Activated T-cell treated with anti-CD3 and anti-CD28 coated beads, Interleukin-2, amount 50 U/mL, for 48 hours (primary cell): ENCODE measurements around the gene FCHSD2.
"Not testable (repeated sequence)": the region's sequence is repeated elsewhere in the genome, so short reads cannot be mapped to it uniquely, and the experiment has no call there.

Experiments used
- DNase-seq, 2 experiments: peaks; one replicate each; pipeline ENCODE4 v3.0.0-alpha.2; 2020

The FCHSD2 gene

DNA sequence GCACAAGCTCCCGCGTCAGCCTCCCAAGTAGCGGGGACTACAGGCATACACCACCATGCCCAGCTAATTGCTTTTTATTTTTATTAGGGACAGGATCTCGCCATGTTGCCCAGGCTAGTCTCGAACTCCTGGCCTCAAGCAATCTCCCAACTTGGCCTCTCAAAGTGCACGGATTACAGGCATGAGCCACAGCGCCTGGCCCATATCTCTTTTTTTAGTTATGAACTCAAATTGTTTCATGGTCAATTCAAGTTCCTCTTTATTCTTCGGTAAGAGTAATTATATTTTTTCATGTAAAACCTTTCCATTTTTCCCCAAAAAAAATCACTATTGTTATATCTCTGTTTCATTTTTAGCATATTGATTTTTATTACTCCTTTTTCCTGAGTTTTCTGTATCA is 25.5 kb downstream of the FCHSD2 start:
- DNase-seq: no peak

DNA sequence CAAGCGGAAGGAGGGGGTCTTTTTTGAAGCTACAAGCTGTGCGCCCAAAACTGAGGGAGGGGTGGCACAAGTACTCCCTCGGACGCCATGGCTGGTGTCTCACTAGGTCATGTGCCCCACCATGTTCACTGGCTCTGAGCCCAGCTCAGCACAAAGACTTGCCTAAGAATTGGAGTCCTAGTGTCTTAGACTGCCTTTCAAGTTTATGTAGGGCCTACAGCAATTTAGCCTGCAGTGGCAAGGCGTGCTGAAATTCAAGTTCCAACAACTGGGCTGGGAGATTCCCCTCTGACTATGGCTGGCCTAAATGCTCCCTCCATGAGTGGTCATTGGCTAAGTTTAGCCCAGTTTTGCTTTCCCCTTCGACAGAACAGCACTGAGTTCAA is 27.3 kb downstream of the FCHSD2 start:
- DNase-seq: no peak

DNA sequence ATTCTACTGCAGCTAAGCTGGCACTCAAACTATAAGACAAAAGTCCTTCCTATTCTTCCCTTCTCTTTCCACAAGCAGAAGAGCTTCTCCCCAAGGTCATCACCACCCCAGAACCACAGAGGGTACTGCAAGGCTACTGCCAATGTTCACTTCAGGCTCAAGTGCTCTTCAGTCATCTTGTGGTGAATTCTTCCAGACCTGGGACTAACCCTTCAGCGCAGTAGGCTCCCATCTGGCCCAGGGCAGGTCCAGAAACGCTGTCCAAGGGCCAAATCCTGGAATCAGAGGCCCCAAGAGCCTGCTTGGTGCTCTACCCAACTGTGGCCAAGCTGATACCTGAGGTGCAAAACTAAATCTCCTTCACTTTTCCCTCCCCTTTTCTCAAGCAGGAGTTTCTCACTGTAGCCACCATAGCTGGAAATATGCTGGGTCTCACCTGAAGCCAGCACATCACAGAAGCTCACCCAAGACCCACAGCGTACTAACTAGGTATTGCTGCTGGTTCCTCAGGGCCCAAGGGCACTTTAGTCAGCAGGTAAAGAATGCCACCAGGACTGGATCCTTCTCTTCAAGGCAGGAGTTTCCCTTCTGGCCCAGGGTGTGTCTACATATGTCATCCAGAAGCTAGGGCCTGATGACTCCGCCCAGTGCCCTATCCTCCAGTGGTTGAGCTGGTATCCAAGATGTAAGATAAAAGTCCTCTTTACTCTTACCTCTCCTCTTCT is 27.8 kb downstream of the FCHSD2 start:
- no peak for DNase-seq

DNA sequence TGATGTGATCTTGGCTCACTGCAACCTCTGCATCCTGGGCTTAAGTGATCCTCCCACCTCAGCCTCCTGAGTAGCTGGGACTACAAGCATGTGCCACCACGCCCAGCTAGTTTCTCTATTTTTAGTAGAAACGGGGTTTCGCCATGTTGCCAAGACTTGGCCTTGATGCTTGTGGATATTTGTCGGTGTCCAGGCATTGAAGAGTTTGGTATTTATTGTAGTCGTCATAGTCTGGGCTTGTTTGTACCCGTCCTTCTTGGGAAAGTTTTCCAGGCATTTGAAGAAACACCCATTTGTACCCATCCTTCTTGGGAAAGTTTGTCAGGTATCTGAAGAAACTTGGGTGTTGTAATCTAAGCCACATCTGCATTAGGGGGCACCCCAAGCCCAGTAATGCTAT is 28.7 kb downstream of the FCHSD2 start:
- no peak for DNase-seq

DNA sequence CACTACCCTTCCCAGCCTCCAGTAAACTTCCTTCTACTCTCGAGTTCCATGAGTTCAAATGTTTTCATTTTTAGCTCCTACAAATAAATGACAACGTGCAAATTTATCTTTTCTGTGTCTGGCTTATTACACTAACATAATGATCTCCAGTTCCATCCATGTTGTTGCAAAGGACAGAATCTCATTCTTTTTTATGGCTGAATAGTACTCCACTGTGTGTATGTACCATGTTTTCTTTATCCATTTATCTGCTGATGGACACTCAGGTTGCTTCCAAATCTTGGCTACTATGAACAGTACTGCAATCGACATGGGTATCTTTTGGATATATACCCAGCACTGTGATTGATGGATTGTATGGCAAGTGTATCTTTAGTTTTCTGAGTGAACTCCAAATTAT is 34.5 kb downstream of the FCHSD2 start:
- no peak for DNase-seq

DNA sequence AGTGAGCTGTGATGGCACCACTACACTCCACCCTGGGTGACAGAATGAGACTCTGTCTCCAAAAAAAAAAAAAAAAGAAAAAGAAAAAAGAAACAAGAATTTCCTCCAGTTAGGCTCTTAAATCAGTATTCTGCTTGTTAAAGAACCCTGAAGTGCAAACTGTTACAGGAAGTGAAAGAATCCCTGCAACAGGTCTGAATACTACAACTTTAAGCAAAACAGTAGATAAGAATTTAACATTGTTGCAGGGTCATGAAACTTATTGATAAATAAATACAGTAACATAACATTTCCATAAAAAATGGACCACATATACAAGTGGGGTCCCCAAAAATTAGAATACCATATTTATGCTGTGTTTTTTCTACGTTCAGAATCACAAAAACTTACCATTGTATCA is 35.8 kb downstream of the FCHSD2 start:
- no peak for DNase-seq

DNA sequence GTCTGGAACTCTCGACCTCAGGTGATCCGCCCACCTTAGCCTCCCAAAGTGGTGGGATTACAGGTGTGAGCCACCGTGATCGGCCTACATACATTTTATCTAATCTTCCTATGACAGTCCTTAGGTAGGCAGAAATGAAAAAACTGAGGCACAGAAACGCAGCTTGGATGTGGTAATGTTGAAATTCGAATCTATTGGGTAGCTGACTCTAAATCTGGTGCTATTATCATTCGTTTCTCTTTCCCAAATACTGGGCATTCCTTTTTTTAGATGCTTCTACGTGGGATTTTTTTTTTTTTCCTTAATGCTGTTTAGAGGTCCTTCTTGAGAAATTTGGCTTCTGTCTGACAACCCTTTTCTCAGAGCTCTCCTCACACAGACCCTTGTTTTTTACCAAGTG is 41.5 kb downstream of the FCHSD2 start:
- DNase-seq: no peak

DNA sequence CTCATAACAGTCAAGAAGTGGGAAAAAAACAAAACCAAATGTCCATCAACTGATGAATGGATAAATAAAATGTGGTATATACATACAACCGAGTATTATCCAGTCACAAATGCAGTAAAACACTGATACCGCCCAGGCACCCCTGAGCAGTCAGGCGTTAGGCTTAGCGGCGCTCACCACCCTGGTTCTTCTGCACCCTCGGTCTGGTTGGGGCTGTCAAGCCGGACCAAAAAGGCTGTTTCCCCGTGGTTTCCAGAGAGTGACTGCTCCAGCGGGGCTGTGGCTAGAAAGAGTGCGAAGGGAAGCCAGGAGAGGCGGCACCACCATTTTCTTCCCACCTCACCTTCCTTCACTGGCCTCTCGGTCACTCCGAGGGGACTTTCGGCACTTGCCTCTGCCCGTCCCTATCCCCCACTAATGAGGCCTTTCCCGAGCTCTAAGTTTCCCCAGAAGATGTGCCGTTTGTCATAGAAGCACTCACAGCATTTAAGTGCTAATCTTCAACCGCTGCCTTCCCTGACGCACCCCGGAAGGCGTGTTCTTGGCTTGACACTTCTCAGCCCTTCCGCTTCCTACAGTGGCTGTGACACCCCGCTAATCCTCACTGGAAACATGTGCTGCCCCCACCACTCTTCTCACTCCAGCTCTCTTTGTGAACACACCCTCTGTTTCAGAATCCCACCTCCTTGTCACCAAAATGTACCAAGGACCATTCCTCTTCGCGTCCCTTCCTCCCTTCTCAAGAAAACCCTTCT is 42.4 kb downstream of the FCHSD2 start:
- no peak for DNase-seq

DNA sequence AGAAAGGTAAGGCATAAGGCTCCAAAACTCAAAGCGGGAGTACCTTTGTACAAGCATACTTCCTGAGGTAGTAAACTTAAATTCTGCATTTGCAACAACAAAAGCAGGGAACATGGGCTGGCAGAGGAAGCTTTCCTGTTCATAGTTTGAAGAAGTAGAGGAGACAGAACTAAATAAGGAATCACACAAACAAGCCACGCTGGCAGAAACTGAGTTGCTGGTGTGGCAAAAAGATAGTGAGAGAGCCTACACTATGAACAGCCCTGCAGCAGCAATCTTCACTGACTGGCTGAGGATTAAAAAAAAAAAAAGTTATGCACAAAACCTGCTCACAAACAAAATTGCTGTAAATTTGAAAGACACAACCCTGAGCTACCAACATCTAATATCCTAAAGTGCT is 46.5 kb downstream of the FCHSD2 start:
- no peak for DNase-seq

DNA sequence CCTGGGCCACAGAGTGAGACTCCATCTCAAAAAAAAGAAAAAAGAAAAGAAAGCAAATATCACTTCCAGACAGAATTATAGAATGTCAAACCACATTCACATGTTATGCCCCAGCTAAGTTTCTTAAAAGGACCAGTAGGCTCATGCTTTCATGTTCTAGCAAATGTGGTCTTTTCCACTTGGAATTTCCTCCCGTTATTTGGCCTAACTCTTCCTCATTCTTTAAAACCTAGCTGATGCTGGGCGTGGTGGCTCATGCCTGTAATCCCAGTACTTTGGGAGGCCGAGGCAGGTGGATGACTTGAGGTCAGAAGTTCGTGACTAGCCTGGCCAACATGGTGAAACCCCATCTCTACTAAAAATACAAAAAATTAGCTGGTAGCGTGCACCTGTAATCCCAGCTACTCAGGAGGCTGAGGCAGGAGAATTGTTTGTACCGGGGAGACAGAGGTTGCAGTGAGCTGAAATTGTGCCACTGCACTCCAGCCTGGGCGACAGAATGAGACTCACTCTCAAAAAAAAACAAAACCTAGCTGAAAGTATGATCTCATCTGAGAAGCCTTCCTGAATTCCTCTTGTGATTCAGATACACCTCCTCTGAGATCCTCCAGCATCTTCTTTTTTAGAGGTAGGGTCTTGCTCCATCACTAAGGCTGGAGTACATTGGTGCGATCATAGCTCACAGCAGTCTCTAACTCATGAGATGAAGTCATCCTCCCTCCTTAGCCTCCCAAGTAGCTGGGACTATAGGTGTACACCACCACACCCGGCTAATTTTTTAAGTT is 50.4 kb downstream of the FCHSD2 start:
- DNase-seq: no peak

DNA sequence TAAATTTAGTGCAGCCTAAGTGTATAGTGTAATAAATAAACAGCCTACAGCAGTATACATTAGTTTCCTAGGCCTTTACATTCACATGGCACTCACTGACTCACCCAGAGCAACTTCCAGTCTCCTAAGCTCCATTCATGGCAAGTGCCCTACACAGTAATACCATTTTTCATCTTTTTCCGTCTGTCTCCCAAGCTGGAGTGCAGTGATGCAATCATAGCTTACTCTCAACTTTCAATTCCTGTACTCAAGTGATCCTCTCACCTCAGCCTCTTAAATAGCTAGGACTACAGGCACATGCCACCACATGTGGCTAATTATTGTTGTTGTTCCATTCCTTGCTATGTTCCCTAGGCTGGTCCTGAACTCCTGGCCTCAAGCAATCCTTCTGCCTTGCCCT is 54.4 kb downstream of the FCHSD2 start:
- DNase-seq: no peak

DNA sequence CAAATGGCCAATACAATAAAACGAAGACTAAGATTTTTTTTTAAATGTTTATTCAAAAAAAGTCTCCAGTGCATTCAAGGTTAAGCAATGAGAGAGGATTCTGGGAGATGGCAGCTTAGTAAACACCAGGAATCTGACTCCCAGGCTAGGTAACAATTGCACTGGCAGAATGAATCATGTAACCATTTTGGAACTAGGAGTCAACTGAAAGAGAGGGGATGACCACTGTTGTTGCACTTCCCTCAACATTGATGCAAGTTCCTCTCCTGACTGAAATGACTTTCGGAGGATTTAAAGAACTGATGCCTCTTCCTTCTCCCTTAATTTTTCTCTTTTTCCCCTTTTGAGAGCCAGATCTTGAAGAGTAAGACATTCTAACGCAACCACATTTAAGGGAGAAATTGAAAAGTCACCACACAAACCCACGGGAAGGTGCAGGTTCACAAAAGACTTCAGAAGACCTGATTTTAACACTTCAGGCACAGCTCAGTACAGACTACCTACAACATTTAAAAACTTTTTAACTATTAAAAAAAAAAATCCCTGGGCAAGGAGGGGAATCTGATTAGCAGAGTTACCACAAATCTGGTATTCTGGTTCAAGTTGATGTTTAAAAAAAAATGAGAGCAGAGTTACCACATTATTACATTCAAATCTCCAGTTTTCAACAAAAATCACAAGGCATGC is 56.8 kb downstream of the FCHSD2 start:
- no peak for DNase-seq

DNA sequence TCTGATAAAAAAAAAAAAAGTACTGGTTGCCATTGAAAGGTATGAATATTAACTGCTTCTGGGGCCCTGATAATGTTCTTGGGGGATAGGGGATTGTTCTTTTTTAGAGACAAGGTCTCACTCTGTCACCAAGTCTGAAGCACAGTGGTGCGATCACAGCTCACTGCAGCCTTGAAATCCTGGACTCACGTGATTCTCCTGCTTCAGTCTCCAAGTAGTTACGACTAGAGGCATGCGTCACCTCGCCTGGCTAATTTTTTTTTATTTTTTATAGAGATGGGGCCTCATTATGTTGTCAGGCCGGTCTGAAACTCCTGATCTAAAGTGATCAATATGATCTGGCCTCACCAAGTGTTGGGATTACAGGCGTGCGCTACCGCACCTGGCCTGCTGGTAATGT is 63.5 kb downstream of the FCHSD2 start:
- DNase-seq: no peak

DNA sequence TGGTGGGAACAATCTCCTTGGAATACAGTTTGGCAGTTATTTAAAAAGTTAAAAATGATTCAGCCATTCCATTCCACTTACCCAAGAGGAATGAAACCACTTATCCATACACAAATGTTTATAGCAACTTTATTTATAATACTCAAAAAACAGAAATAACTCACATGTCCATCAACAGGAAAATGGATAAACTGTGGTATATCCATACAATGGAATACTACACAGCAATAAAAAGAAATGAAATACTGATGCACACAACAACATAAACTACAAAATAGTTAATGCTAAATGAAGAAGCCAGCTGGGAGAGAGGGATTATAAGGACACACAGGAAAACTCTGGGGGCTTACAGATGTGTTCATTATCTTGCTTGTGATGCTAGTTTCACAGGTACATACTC is 64.7 kb downstream of the FCHSD2 start:
- no peak for DNase-seq

DNA sequence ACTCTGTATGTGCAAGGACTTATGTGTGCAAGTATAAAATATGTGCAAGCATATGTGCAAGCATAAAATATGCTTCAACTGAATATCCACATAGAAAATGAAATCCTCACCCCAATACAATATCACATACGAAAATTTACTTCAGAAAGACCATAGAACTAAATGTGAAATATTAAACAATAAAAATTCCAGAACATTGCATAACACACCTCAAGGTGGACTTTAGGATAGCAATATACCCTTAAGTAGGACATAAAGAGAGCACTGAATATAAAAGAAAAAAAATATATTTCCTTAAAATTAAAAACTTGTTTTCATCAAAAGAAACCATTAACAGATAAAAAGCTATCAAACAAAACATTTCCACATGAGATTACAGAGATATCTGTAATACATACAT is 67.8 kb downstream of the FCHSD2 start:
- no peak for DNase-seq

DNA sequence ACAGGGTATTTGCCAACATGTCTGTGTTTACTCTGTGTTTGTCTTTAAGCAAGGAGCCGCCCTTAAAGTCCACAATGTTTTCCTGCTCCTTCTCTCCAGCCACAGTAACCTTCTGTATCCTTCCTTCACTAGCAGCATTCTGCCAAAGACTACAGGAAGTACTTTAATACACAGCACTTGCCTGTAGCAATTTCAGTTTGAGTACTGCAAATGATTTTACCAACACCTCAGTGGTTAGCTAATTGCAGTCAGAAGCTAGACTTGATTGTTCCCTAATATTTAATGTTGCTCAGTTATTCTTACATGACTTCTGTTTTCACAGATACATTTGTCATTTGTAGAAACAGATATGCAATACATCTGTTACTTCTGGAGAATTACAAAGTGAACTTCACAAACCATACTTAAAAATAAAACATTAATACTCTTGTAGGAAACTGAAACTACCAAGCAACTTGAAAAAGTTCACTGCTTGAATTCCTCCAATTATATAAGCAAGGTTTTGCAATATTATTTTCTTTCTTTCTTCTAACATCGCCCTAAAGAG is 69.1 kb downstream of the FCHSD2 start:
- no peak for DNase-seq

DNA sequence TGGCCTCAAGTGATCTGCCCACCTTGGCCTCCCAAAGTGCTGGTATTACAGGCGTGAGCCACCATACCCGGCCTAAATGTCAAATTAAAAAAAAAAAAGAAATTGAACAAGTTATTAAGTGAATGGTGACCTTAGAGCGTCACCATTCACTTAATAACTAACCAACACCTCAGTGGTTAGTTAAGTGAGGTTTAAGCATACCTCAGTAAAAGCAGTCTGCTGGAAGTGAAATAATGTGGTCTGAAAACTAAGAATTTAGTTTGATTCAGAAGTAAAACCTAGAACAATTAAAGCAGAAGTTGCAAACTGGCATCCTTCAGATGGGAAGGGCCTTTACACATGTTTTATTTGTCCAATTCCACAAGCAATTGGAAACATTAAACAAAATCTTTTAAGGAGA is 71.5 kb downstream of the FCHSD2 start:
- DNase-seq: no peak

DNA sequence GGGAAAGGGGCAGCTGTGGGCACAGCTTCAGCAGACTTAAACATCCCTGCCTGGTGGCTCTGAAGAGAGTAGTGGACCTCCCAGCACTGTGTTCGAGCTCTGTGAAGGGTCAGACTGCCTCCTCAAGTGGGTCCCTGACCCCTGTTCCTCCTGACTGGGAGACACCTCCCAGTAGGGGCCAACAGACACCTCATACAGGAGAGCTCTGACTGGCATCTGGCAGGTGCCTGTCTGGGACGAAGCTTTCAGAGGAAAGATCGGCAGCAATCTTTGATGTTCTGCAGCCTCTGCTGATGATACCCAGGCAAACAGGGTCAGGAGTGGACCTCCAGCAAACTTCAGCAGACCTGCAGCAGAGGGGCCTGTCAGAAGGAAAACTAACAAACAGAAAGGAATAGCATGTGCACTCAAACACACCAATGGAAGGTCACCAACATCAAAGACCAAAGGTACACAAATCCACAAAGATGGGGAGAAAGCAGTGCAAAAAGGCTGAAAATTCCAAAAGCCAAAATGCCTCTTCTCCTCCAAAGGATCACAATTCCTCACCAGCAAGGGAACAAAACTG is 80.2 kb downstream of the FCHSD2 start:
- not testable (repeated sequence) for DNase-seq

DNA sequence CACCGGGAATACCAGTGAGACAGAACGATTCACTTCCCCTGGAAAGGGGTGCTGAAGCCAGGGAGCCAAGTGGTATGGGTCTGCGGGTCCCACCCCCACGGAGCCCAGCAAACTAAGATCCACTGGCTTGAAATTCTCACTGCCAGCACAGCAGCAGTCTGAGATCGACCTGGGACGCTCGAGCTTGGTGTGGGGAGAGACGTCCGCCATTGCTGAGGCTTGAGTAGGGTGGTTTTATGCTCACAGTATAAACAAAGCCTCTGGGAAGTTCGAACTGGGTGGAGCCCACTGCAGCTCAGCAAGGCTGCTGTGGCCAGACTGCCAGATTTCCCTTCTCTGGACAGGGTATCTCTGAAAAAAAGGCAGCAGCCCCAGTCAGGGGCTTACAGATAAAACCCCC is 80.7 kb downstream of the FCHSD2 start:
- DNase-seq: not testable (repeated sequence)

DNA sequence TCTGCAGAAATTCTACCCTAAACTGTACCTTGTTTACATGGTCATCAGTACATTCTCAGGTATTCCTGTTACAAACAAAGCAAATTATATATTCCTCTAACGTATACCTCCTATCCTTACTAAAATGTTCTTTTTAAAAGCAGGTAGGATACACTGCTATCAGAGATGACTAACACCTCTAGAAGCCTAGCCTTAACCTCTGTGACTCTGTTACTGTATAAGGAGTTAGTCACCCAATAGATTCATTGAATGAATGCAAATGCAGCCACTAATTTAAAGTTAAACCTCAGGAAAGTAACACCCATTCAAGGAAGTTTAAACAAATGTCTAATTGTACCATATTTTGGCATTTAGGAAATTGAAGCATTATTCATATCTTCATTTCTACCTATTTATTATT is 82.2 kb downstream of the FCHSD2 start:
- no peak for DNase-seq

DNA sequence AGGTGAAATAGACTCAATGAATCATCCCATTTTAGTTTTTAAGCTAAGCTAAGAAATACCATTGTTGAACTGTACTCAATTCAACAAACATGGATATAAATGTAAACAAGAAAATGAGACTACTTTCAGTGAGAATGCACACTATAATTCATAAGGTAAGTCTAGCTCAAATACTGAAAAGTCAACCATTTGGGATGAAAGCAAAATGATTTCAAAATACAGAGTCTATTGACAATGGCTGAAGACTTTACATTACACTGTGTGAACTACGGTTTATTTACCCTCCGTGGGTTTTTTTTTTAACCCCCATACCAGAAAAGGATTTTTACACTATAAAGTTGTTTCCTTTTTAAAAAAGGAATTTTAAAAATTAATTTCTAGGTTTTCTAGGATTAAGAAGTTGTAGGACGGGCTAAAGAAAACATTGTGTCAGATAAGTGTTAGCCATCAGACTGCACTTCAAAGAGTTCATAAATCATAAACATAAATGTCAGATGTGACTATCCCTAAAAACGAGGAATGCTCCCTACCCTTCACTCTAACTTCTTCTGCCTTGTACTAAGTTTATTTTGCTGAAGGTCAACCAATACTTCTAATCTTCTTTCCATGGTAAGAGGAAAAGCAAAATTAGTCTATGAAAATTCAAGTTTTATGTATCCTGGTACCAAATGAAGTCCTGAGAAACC is 83.0 kb downstream of the FCHSD2 start:
- no peak for DNase-seq
